ENCODE data around the gene SAG.

SAG gene

DNA sequence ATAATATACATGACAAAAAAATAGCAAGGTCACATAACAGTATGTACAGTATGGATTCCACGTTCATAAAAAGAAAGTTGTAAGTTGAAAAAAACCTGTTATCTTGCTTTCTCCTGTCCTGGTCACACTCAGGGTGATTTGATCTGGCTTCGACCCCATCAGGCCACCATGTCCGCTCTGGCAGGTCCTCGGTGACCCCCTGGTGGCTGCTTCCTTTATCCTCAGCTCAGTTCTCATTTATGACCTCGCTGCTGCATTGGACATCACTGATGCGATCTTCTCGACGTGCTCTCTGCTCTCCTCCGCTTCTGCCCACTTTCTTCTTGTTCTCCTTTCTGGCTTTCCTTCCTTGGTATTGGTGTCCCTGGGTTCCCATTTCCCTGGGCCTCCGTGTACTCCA is 76.4 kb downstream of the SAG start:
- DNase-seq: no peak

DNA sequence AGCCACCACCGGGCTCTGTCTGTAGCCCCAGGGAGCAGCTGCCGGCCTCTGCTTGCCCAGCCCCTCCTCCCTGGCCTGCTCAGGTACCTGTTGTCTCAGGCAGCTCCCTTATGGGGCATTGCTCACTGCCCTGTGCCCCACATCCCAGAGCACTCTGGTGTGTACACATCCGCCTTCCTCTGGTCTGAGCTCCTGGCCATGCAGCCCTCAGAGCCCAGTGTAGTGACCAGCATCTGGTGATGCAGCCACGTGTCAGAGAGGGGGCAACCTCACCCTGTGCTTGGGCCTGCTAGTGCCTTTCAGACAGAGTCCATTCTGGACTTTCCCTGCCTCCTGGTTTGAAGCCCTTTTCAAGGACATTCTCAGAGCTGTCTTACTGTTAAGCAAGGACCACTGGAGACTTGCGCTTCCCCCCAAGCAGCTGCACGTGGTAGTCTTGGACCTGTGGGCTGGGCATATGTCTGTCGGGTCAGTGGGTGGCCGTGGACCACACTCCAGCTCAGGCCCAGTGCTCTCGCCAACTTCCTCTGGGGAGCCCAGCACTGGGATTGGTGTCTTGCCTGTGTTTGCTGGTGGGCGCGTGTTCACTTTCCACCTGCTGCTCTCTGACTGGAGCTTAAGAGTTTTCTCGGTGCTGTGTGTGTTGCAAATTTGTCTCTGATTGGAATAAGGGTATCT is 77.3 kb downstream of the SAG start:
- DNase-seq: no peak

DNA sequence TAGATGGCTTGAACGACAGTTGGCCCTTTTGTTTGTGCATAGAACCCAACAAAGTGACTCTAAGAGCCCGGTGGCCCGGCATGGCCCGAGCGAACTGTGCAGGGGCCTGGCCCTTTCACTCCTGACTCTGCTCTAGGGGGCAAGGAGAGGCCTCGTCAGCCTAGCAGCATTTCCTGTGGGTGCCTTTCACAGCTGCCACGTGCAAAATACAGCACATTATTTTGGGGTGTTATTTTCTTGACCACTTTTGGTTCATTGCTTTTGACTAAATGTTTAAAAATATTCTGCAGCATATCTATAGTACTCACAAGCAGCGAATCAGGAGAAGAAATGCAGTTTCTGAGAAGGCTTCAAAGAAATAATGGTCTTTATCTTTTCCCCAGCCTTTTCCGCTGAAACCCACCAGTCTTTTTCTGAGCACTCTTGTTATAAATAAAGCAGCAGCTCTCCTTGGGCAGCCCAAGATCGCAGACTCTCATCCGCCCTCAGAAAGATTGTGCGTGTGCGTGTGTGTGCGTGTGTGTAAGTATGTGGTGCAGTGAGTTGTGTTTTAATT is 78.0 kb downstream of the SAG start:
- peak; percentile 41 to 48 for DNase-seq

DNA sequence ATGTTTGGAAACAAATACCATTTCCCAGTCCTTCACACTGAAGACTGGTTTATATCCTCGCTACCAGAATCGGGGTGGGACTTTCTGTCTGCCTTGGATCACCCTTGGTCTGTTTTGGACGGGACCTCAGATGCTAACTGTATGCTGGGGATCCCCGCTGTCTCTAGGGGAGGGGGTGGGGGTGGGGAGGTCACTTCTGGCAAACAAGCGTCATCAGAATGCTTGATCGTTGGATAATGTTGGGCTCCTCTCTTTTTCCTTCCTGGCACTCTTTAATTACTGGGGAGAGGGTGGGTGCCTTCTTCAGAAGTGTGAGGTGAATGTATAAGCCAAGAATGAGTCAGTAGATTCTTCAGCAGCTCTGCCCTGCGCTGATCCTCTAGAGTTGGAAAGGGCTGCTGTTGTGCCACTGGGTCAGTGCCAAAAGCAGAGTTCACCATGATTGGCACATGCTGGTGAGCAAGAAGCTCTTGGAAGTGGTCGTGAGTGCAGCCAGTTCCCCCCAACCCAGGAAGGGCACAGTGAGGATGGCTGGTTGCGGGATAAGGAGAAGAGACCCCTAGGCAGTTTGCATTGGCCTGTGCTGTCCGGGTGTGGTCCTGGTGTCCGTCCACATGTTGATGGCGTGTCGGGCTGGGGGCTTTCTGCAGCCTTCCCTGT is 78.9 kb downstream of the SAG start:
- DNase-seq: no peak

DNA sequence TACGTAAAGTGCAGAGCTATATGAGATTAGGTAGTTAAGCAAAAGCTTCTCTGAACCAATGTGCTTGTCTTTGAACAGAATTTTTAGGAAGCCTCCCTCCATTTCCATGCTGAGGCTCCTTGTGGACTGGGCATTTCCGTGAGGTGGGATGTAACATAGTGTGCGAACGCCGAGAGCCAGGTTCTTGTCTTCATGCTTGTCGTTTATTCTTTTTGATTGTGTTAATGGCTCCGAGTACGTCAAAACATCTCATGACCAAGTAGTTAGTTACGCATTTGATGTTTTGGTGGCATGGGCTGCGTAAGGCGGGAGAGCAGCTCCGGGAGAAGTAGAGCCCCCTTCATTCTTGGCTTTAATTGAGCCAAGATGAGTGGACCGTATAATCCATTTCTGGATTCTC is 79.6 kb downstream of the SAG start:
- DNase-seq: no peak

DNA sequence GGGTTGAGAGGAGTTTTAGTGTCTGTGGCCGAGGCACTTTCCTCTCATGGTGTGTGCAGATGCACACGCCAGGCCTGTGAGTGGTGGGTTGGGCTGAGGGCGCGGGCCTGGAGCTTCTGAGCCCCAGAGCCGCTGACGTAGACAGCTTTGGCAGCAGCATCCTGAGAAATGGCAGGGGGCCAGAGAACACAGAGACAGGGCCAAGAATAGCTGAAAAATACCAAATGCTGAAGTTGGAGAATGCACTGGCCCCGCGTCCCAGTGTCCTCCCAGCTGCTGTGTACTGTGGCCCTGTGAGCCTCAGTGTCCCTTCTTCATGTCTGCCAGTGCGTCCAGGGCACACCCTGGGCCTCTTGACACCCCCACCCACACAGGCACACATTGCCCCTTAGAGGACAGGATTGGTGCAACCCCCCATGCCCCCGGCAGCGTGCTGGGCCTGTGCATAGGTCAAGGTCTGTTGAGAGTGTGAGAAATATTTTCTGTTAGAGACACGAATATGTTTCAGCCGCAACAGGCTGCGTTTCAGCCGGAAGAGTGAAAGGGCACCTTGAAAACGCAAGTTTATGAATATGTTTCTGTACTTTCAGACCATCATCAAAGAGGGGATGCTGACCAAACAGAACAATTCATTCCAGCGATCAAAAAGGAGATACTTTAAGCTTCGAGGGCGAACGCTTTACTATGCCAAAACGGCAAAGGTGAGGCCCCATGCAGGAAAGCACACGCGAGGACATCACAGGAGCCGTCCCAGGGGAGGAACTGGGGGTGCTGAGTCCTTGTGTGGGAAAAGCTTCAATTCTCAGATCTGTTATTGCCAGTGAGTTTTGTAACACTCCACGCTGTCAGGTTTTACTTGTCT is 80.3 kb downstream of the SAG start:
- DNase-seq: no peak

DNA sequence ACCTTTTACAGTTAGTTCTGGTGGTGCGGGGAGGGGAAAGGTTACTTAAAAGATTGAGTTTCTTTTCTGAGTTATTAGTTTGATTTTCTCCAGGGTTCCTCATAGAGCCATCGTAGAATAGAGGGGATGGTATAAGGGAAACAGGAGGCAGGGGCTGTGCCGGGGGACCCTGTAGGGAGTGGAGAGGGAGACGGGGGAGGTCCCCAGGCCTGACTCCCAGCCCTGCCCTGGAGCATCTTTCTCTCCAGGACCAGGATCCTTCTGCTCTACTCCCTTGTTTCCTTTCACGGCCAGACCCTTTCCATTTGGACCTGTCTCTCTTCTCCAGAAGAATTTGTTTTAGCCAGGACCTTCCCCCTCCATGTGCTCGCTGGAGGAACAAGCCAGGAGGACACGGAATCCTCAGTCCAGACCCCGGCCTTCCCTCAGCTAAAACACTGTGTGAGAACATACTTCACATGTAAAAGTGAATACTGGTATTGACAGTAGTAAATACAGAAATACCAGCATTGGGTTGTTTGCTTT is 82.0 kb downstream of the SAG start:
- DNase-seq: no peak

DNA sequence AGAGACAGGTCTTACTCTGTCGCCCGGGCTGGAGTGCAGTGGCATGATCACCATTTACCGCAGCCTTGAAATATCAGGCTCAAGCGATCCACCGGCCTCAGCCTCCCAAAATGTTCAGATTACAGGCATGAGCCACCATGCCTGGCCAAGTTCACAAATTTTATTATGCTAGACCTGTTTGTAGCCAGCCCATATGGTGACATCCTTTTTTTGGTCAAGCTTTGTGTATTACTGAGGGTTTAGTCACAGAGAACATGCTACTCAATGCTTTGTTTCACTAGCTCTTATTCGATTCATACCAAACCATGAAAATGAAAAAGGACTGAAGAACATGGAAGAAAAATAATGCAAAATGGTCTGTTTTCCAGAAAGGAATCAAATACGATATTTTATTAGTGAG is 88.1 kb downstream of the SAG start:
- DNase-seq: no peak

Data from CD4-positive, alpha-beta T cell treated with Interleukin-1 beta for 1 hour (primary cell).